ENCODE measurements around the gene KIAA1217. TPM values are rescaled to one million over a fixed set of nuclear protein-coding genes. Genes with fewer than 3 reads are reported as not detected.

KIAA1217 gene
- polyA plus RNA-seq, 1 donor from 2014 or later = 0.22 TPM

DNA sequence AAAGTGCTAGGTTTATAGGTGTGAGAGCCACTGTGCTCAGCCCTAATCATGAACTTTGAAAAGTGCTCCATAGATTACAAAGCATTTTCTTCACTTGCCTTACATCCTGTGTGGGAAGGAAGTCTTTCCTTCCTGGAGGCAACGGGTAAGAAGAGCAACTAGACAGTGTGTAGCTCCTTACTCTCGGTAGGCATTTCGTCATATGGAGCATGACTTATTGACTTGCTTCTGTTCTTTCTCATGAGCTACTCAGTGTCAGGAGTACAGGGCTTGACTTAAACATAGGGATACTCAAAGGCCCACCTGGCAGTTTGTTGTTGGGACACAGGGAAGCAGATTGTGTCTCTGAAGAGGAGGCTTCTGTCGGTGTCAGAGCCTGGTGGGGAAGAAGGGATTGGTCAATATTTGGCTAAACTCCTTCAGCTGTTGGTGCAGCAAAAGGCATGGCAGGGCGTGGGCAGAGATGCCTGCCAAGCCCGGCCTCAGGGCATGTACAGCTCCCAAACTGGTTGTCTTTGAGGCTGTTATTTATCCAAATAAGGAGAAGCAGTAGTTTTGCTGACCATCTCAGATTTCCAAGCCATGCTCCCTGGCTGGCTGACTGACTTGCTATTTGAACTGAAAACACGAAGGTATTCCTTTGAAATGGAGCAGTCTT is 248.9 kb downstream of the KIAA1217 start:
- H3K79me2 ChIP-seq (replicated peaks; ENCODE audit: insufficient read depth, low read length) = no peaks in the 10 kb centered on the region
- H3K4me3 ChIP-seq (ENCODE audit: low read length) = no peak overlapping the region
- no peak overlapping the region for H3K4me2 ChIP-seq (ENCODE audit: low read length)

DNA sequence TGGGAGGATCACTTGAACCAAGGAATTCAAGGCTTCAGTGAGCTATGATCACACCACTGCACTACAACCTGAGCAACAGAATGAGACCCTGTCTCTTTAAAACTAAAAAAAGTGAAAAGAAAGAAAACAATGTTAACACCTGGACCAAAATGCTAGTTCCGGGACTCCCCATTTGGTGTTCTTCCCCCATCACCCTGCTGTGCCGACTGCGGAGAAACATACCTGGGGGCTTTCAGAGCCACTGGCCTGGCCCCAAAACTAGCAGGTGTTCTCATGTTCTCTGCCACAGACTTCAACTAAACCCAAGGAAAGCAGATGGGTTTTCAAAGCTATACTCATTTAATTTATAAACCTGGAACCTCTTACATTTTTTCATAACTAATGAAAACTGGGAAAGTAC is 250.9 kb downstream of the KIAA1217 start:
- H4K20me1 ChIP-seq (ENCODE audit: insufficient read depth) = no peaks in the 10 kb centered on the region
- no peak overlapping the region for H3K4me3 ChIP-seq (ENCODE audit: low read length)
- H3K9ac ChIP-seq (ENCODE audit: low read length) = no peak overlapping the region
- H3K4me2 ChIP-seq (ENCODE audit: low read length) = no peak overlapping the region
- no peak overlapping the region for H3K27ac ChIP-seq (ENCODE audit: low read length)
- TF ChIP-seq RAD21 (conservative IDR thresholded peaks at IDR 0.05) (no peak), EZH2 (IDR thresholded peaks at IDR 0.05; ENCODE audit: borderline replicate concordance, insufficient read depth, low read length, poor library complexity, severe bottlenecking) (no peak), MXI1 (conservative IDR thresholded peaks at IDR 0.05; ENCODE audit: poor library complexity, severe bottlenecking) (no peak)
- no peak overlapping the region for H2AFZ ChIP-seq (ENCODE audit: low read depth, low read length)
- no peaks in the 10 kb centered on the region for H3K9me3 ChIP-seq (ENCODE audit: low read length)
- H3F3A ChIP-seq (ENCODE audit: insufficient read depth, low read length, poor library complexity, severe bottlenecking) = no peaks in the 10 kb centered on the region
- H3K27me3 ChIP-seq (ENCODE audit: insufficient read depth, low read depth, low read length) = no peaks in the 10 kb centered on the region
- no peaks in the 10 kb centered on the region for H3K79me2 ChIP-seq (replicated peaks; ENCODE audit: insufficient read depth, low read length)
- no peaks in the 10 kb centered on the region for H3K9me2 ChIP-seq (ENCODE audit: insufficient read depth, low read length)
- H3K36me3 ChIP-seq (ENCODE audit: insufficient read depth, low read length) = no peaks in the 10 kb centered on the region

More for the DNA sequence above, 248.9 kb downstream of the KIAA1217 start:
- H3K27me3 ChIP-seq (ENCODE audit: insufficient read depth, low read depth, low read length) = no peaks in the 10 kb centered on the region
- no peaks in the 10 kb centered on the region for H3K9me2 ChIP-seq (ENCODE audit: insufficient read depth, low read length)
- H3K9me3 ChIP-seq (ENCODE audit: low read length) = no peaks in the 10 kb centered on the region
- H3K27ac ChIP-seq (ENCODE audit: low read length) = no peak overlapping the region
- H4K20me1 ChIP-seq (ENCODE audit: insufficient read depth) = no peaks in the 10 kb centered on the region
- H3K9ac ChIP-seq (ENCODE audit: low read length) = no peak overlapping the region
- H2AFZ ChIP-seq (ENCODE audit: low read depth, low read length) = no peak overlapping the region
- no peaks in the 10 kb centered on the region for H3F3A ChIP-seq (ENCODE audit: insufficient read depth, low read length, poor library complexity, severe bottlenecking)
- no peaks in the 10 kb centered on the region for H3K36me3 ChIP-seq (ENCODE audit: insufficient read depth, low read length)
- TF ChIP-seq EZH2 (IDR thresholded peaks at IDR 0.05; ENCODE audit: borderline replicate concordance, insufficient read depth, low read length, poor library complexity, severe bottlenecking) (no peak), SMC3 (conservative IDR thresholded peaks at IDR 0.05; ENCODE audit: poor library complexity) (no peak), TAF1 (IDR thresholded peaks at IDR 0.05; ENCODE audit: low read depth) (no peak), EP300 (conservative IDR thresholded peaks at IDR 0.05; ENCODE audit: poor library complexity, severe bottlenecking) (no peak), POLR2AphosphoS5 (IDR thresholded peaks at IDR 0.05) (no peak), MXI1 (conservative IDR thresholded peaks at IDR 0.05; ENCODE audit: poor library complexity, severe bottlenecking) (no peak)
- TF ChIP-seq, protein P1, sequence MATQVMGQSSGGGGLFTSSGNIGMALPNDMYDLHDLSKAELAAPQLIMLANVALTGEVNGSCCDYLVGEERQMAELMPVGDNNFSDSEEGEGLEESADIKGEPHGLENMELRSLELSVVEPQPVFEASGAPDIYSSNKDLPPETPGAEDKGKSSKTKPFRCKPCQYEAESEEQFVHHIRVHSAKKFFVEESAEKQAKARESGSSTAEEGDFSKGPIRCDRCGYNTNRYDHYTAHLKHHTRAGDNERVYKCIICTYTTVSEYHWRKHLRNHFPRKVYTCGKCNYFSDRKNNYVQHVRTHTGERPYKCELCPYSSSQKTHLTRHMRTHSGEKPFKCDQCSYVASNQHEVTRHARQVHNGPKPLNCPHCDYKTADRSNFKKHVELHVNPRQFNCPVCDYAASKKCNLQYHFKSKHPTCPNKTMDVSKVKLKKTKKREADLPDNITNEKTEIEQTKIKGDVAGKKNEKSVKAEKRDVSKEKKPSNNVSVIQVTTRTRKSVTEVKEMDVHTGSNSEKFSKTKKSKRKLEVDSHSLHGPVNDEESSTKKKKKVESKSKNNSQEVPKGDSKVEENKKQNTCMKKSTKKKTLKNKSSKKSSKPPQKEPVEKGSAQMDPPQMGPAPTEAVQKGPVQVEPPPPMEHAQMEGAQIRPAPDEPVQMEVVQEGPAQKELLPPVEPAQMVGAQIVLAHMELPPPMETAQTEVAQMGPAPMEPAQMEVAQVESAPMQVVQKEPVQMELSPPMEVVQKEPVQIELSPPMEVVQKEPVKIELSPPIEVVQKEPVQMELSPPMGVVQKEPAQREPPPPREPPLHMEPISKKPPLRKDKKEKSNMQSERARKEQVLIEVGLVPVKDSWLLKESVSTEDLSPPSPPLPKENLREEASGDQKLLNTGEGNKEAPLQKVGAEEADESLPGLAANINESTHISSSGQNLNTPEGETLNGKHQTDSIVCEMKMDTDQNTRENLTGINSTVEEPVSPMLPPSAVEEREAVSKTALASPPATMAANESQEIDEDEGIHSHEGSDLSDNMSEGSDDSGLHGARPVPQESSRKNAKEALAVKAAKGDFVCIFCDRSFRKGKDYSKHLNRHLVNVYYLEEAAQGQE (IDR thresholded peaks at IDR 0.05; ENCODE audit: borderline replicate concordance) = no peak
- TF ChIP-seq, protein P2, sequence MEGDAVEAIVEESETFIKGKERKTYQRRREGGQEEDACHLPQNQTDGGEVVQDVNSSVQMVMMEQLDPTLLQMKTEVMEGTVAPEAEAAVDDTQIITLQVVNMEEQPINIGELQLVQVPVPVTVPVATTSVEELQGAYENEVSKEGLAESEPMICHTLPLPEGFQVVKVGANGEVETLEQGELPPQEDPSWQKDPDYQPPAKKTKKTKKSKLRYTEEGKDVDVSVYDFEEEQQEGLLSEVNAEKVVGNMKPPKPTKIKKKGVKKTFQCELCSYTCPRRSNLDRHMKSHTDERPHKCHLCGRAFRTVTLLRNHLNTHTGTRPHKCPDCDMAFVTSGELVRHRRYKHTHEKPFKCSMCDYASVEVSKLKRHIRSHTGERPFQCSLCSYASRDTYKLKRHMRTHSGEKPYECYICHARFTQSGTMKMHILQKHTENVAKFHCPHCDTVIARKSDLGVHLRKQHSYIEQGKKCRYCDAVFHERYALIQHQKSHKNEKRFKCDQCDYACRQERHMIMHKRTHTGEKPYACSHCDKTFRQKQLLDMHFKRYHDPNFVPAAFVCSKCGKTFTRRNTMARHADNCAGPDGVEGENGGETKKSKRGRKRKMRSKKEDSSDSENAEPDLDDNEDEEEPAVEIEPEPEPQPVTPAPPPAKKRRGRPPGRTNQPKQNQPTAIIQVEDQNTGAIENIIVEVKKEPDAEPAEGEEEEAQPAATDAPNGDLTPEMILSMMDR (IDR thresholded peaks at IDR 0.05; ENCODE audit: poor library complexity, severe bottlenecking) = no peak
